Measurements from ENCODE around the gene SLC41A3. TPM values are rescaled to one million over a fixed set of nuclear protein-coding genes. Genes with fewer than 3 reads are reported as not detected.

The SLC41A3 gene
- total RNA-seq, 4 donors from 2014 or later, result 34.5 to 62.3 (median 37.9) TPM

- no peak for DNase-seq (ENCODE audit: low spot score)
- no peak for ATAC-seq (ENCODE audit: low FRiP score)
- TF ChIP-seq CTCF (IDR thresholded peaks at IDR 0.05), result no peak
These were observed 26.0 kb downstream of the SLC41A3 start for GRCh38 chr3:126057936-126058335.

GRCh38 chr3:126057501-126057819 lies 26.5 kb downstream of the SLC41A3 start:
- no peak for TF ChIP-seq CTCF (IDR thresholded peaks at IDR 0.05)
- DNase-seq (ENCODE audit: low spot score) (no peak), ATAC-seq (ENCODE audit: low FRiP score) (no peak)

- ATAC-seq (ENCODE audit: low FRiP score) (no peak), DNase-seq (ENCODE audit: low spot score) (no peak)
- TF ChIP-seq CTCF (IDR thresholded peaks at IDR 0.05), result no peak
These were observed 27.0 kb downstream of the SLC41A3 start for GRCh38 chr3:126056681-126057500.

GRCh38 chr3:126056088-126056487 lies 27.8 kb downstream of the SLC41A3 start:
- no peak for DNase-seq (ENCODE audit: low spot score)
- ATAC-seq (ENCODE audit: low FRiP score), result no peak

GRCh38 chr3:126054870-126055269 lies 29.1 kb downstream of the SLC41A3 start:
- TF ChIP-seq CTCF (IDR thresholded peaks at IDR 0.05), result no peak
- ATAC-seq (ENCODE audit: low FRiP score) (no peak), DNase-seq (ENCODE audit: low spot score) (no peak)

More at GRCh38 chr3:126056088-126056487, 27.8 kb downstream of the SLC41A3 start:
- no peak for TF ChIP-seq CTCF (IDR thresholded peaks at IDR 0.05)

GRCh38 chr3:126053949-126054569 lies 29.9 kb downstream of the SLC41A3 start:
- ATAC-seq (ENCODE audit: low FRiP score), result no peak

More at GRCh38 chr3:126053949-126054569, 29.9 kb downstream of the SLC41A3 start:
- TF ChIP-seq CTCF (IDR thresholded peaks at IDR 0.05), result no peak
- DNase-seq (ENCODE audit: low spot score), result no peak
